NCI-H446 treated with DMSO at 0.1 percent for 48 hours (cell line): ENCODE data around the gene FBXL15.

Experiments used
- DNase-seq: peaks from one replicate; lab custom pipeline; 2025; lab: John Stamatoyannopoulos, UW

The FBXL15 gene

GRCh38 chr10:102398172-102399020 lies 22.2 kb upstream of the FBXL15 start:
- no peak for DNase-seq

GRCh38 chr10:102399217-102400021 lies 21.2 kb upstream of the FBXL15 start:
- DNase-seq, result peak; percentile 57

GRCh38 chr10:102400076-102400475 lies 20.6 kb upstream of the FBXL15 start:
- DNase-seq, result no peak

GRCh38 chr10:102400598-102401341 lies 19.9 kb upstream of the FBXL15 start:
- DNase-seq, result no peak

GRCh38 chr10:102401342-102401654 lies 19.3 kb upstream of the FBXL15 start:
- no peak for DNase-seq

- no peak for DNase-seq
These were observed 18.7 kb upstream of the FBXL15 start for GRCh38 chr10:102401735-102402511.

DNA sequence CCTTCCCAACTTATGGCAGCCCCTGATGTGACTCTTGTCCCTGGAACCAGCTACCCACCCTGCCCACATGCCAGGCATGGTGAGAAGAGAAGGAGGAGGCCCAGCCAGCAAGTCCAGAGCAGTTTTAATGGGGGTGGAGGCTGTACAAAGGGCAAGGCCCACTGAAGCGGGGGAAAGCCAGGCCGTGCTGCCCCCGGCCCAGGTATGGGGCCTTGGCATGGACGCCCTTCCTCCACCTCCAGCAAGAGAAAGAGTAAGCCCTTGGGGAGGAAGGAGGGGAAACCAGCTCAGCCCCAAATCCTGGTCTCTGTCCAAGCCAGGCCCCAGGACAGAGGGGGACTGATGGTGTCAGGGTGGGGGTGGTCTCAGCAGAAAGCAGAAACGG lies 18.1 kb upstream of the FBXL15 start:
- DNase-seq, result no peak

DNA sequence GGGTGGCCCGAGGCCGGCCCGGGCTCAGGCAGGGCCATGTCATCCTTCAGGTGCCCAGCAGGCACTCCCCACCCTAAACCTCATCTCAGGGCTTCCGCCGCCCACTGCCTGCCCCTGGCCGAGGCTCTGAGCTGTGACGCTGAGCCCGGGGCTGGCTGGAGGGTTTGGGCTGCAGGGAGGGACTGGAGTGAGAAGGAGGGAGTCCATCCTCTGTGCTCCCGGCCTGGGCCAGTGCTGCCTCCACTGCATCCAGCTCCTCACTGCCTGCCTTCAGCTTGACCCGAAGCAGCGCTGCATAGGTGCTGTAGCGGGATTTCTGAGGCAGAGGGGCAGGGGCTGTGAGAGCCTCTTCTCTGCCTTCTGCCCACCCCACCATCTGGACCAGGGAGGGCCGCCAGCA lies 17.5 kb upstream of the FBXL15 start:
- no peak for DNase-seq

- DNase-seq, result no peak
These were observed 16.1 kb upstream of the FBXL15 start for GRCh38 chr10:102404361-102405107.

DNA sequence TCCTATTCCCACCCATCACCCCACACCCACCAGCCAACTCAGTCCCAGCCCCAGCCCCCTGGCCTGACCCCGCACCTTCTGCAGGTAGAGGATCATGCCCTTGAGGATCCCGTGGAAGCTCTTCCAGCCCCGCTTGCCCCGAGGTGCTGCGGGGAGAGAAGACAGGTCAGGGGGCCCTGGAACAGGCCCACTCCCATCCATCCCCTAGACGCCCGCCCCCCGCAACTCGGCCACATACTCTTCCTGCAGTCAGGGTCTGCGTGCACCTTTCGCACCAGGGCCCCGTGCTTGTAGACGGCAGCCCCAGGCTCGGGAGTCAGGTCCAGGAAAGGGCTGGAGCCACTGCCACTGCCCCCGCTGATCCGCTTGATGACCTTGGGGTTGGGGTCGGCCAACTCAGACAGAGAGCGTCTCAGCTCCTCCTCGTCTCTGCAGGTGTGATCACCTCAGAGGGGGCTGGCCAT lies 15.5 kb upstream of the FBXL15 start:
- DNase-seq, result no peak

- DNase-seq, result no peak
These were observed 15.0 kb upstream of the FBXL15 start for GRCh38 chr10:102405632-102406031.

GRCh38 chr10:102406815-102407214 lies 13.8 kb upstream of the FBXL15 start:
- no peak for DNase-seq

DNA sequence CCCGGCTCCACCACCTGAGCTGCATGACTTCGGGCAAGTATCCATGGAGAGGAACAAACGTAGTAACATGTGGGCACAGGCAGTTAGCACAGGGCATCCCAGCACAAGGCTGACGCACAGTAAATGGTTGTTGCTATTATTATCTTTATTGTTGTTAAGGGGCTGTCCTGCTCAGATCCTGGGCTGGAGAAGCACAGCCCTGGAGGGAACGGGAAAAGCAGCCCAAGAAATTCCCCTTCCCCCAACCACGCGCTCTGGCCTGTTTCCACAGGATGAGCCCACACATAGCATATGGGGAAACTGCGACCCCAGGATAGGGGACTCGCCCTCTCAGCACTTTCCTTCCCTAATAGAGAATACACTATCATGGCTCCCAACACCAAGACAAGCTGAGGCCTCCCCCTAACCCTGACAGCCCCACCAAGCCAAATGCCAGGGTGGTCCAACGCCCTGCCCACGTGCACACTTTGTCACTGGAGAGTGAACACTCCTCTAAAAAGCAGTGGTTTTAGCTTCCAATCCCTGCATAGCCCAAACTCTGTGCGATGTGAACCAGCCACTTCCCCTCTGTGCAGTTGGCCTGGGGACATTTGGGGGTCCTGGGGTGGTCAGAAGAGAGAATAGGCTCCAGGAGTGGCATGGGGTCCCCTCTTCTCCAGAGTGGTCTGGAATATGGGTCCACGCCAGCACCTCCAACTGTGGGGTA lies 13.1 kb upstream of the FBXL15 start:
- DNase-seq, result no peak

DNA sequence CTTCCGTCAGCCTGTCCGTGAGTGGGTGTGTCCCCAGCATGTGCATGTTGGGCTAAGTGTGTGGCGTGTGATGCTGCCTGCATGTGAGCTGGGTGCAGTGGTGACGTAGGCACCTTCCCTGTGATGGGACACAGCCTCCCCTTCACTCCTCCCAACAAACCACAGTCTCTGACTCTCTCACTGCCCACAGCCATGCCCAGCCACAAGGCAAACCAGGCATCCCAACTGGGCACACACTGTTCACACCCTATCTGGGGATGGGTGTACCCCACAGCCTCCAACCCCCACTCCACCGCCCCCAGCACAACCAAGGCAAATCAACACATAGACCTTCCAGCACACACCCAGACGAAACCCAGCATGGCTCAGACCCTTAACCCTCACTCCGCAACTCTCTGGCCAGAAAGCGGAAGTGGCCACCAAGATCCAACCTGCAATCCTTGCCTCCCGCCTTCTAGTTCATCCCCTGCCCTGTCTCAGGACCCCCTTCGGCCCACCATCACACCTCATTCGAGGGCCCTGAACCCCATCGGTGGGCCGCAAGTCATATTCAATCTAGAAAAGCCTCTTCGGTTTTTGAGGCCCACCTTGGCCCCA lies 12.4 kb upstream of the FBXL15 start:
- DNase-seq, result no peak

DNA sequence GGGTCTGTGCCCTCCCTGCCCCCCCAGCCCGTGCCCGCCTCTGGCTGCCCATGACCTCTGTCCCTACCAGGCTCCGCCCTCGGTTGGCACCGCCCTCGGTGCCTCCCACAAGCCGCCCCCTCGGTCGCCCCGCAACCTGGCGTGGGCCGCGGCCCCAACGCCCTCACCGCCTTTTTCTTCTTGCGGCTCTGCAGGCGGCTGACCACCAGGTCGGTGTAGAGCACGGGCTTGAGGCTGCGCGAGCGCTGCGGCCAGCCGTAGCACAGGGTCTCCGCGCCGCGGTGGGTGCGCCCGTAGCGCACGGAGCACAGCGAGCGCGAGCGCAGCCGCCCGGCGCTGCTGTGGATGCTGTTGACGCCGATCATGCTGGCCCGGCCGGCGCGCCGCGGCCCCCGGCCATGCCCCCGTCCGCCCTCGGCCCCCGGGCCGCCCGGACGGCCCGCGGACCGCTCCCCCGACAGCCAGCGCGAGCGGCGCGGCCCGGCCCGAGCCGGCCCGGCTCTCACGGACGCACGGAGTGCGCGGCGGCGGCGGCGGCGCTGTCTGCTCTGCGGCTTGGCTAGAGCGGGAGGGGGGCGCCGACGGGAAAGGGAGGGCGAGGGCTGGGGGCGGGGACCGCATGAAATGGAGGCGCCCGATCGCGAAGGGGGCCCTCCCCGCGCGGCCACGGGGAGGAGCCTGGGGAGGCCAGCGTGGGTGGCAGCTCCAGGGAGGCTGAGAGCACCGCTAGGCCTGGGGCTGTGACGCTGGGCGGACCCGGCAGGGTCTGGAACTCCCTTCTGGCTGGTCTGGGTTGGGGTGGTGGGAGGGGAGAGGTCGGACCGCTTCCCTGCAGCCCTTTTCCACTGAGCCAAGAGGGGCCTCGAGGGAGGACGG lies 11.7 kb upstream of the FBXL15 start:
- no peak for DNase-seq

GRCh38 chr10:102409604-102410428 lies 10.8 kb upstream of the FBXL15 start:
- no peak for DNase-seq

GRCh38 chr10:102410429-102411073 lies 10.1 kb upstream of the FBXL15 start:
- DNase-seq, result no peak
